ENCODE data around the gene WDR49.

DNA sequence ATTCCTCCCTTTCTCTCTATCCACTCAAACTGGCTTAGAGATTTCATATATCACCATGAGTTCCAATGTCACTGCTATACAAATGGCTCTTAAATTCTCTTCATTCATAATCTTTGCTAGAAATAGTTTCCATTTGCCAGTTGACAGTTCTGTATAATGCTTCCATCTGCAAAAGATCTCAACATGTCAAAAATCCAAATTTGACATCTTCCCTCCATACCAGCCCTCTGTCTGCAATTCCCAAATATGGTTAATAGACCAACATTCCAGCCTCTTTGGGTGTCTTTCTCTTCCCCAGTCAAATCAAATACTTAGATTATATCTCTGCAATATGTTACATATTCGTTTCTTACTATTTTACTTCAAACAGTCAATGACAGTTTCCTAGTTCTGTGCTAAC is 115.7 kb downstream of the WDR49 start:
- no peak for TF ChIP-seq FOS (IDR thresholded peaks at IDR 0.05; ENCODE audit: borderline replicate concordance, extremely low read depth, insufficient read length)
- TF ChIP-seq ZNF274 (IDR thresholded peaks at IDR 0.05; ENCODE audit: insufficient read depth, insufficient read length) = no peak
- TF ChIP-seq, protein P1, sequence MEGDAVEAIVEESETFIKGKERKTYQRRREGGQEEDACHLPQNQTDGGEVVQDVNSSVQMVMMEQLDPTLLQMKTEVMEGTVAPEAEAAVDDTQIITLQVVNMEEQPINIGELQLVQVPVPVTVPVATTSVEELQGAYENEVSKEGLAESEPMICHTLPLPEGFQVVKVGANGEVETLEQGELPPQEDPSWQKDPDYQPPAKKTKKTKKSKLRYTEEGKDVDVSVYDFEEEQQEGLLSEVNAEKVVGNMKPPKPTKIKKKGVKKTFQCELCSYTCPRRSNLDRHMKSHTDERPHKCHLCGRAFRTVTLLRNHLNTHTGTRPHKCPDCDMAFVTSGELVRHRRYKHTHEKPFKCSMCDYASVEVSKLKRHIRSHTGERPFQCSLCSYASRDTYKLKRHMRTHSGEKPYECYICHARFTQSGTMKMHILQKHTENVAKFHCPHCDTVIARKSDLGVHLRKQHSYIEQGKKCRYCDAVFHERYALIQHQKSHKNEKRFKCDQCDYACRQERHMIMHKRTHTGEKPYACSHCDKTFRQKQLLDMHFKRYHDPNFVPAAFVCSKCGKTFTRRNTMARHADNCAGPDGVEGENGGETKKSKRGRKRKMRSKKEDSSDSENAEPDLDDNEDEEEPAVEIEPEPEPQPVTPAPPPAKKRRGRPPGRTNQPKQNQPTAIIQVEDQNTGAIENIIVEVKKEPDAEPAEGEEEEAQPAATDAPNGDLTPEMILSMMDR (IDR thresholded peaks at IDR 0.05 in 2 of 3, conservative IDR thresholded peaks at IDR 0.05 in 1 of 3; ENCODE audit: control insufficient read depth in 2 of 3, extremely low read depth in 1 of 3, insufficient read depth in 1 of 3, low read depth in 3 of 3, low read length in 3 of 3) = no peak
- TF ChIP-seq CREM (IDR thresholded peaks at IDR 0.05; ENCODE audit: low read depth) = no peak
- TF ChIP-seq SMC3 (IDR thresholded peaks at IDR 0.05; ENCODE audit: borderline replicate concordance, low read length) = no peak
- no peak for TF ChIP-seq GABPA (IDR thresholded peaks at IDR 0.05; ENCODE audit: low read depth)
